ENCODE results near the gene DSCAM.
"Not testable (repeated sequence)": the region's sequence is repeated elsewhere in the genome, so short reads cannot be mapped to it uniquely, and the experiment has no call there.

Gene DSCAM

GRCh38 chr21:40466893-40467483, 380.0 kb downstream of the DSCAM start:
- H3K27me3 Mint-ChIP-seq, result peaks cover 4% of the 10 kb centered on the region
- H3K4me1 Mint-ChIP-seq (ENCODE audit: low read depth), result no peaks in the 10 kb centered on the region
- no peaks in the 10 kb centered on the region for H3K9me3 Mint-ChIP-seq
- no peak overlapping the region for H3K27ac Mint-ChIP-seq
- H3K4me3 Mint-ChIP-seq, result no peak overlapping the region
- H3K36me3 Mint-ChIP-seq (ENCODE audit: low read depth), result no peaks in the 10 kb centered on the region

GRCh38 chr21:40465382-40465781, 381.6 kb downstream of the DSCAM start:
- Mint-ChIP-seq H3K27me3 (peaks cover 4% of the 10 kb centered on the region), H3K27ac (no peak overlapping the region), H3K36me3 (ENCODE audit: low read depth) (no peaks in the 10 kb centered on the region), H3K9me3 (no peaks in the 10 kb centered on the region), H3K4me3 (no peak overlapping the region), H3K4me1 (ENCODE audit: low read depth) (no peaks in the 10 kb centered on the region)

- Mint-ChIP-seq H3K27ac (no peak overlapping the region), H3K4me3 (no peak overlapping the region), H3K36me3 (ENCODE audit: low read depth) (no peaks in the 10 kb centered on the region), H3K27me3 (peaks cover 2% of the 10 kb centered on the region), H3K9me3 (no peaks in the 10 kb centered on the region), H3K4me1 (ENCODE audit: low read depth) (no peaks in the 10 kb centered on the region)
These were observed 383.8 kb downstream of the DSCAM start for GRCh38 chr21:40463176-40463575.

DNA sequence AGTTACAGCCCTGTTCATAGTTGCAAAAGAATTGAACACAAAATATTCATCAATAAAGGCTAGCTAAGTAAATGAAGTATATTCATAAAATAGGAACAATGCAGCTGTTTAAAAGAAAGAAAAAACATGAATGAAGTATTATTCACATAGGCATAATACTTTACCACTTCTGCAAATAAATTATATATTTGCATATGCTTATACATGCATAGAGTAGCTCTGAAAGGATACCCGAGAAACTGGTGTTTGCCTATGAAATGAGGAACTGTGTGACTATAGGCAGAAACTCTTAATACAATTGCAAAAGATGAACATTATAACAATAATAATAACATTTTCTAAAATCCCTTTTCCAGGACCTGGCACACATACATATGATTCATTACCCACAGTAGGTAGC, 385.9 kb downstream of the DSCAM start:
- H3K9me3 Mint-ChIP-seq, result no peaks in the 10 kb centered on the region

GRCh38 chr21:40457741-40458140, 389.2 kb downstream of the DSCAM start:
- H3K9me3 Mint-ChIP-seq, result no peaks in the 10 kb centered on the region
- no peaks in the 10 kb centered on the region for H3K27me3 Mint-ChIP-seq
- no peak overlapping the region for H3K27ac Mint-ChIP-seq
- H3K4me1 Mint-ChIP-seq (ENCODE audit: low read depth), result no peaks in the 10 kb centered on the region
- H3K36me3 Mint-ChIP-seq (ENCODE audit: low read depth), result no peaks in the 10 kb centered on the region
- H3K4me3 Mint-ChIP-seq, result no peak overlapping the region

More for the DNA sequence above, 385.9 kb downstream of the DSCAM start:
- H3K4me1 Mint-ChIP-seq (ENCODE audit: low read depth), result no peaks in the 10 kb centered on the region
- no peaks in the 10 kb centered on the region for H3K36me3 Mint-ChIP-seq (ENCODE audit: low read depth)
- H3K27me3 Mint-ChIP-seq, result no peaks in the 10 kb centered on the region
- H3K27ac Mint-ChIP-seq, result no peak overlapping the region
- H3K4me3 Mint-ChIP-seq, result no peak overlapping the region

GRCh38 chr21:40454057-40454456, 392.9 kb downstream of the DSCAM start:
- Mint-ChIP-seq H3K4me3 (no peak overlapping the region), H3K4me1 (ENCODE audit: low read depth) (no peaks in the 10 kb centered on the region), H3K9me3 (no peaks in the 10 kb centered on the region), H3K27ac (no peak overlapping the region), H3K27me3 (no peaks in the 10 kb centered on the region), H3K36me3 (ENCODE audit: low read depth) (no peaks in the 10 kb centered on the region)

DNA sequence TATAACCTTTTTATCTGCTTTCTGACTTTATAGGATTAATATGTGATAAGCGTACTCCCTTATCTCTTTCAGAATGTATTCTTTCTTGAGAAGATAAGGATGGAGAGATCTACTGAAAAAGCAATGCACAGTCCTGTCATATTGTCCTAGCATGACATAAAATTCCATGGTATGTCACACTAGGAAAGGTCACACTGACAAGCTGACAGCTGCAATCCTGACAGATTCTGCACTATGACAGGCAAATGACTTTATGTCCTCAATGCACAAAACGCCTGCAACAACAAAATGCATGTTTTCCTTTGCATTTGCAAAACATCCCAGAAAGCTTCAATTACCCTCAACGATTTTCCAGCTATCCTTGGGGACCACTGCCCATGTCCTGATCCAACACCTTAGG, 393.8 kb downstream of the DSCAM start:
- no peaks in the 10 kb centered on the region for H3K9me3 Mint-ChIP-seq
- no peaks in the 10 kb centered on the region for H3K36me3 Mint-ChIP-seq (ENCODE audit: low read depth)
- no peak overlapping the region for H3K27ac Mint-ChIP-seq
- no peaks in the 10 kb centered on the region for H3K4me1 Mint-ChIP-seq (ENCODE audit: low read depth)
- no peak overlapping the region for H3K4me3 Mint-ChIP-seq
- H3K27me3 Mint-ChIP-seq, result no peaks in the 10 kb centered on the region

GRCh38 chr21:40452548-40452947, 394.4 kb downstream of the DSCAM start:
- Mint-ChIP-seq H3K27me3 (no peaks in the 10 kb centered on the region), H3K4me1 (ENCODE audit: low read depth) (no peaks in the 10 kb centered on the region), H3K4me3 (no peak overlapping the region), H3K36me3 (ENCODE audit: low read depth) (no peaks in the 10 kb centered on the region), H3K9me3 (no peaks in the 10 kb centered on the region), H3K27ac (no peak overlapping the region)

- H3K27ac Mint-ChIP-seq, result no peak overlapping the region
- H3K27me3 Mint-ChIP-seq, result no peaks in the 10 kb centered on the region
- no peaks in the 10 kb centered on the region for H3K36me3 Mint-ChIP-seq (ENCODE audit: low read depth)
- no peak overlapping the region for H3K4me3 Mint-ChIP-seq
- H3K9me3 Mint-ChIP-seq, result peaks cover 7% of the 10 kb centered on the region
- H3K4me1 Mint-ChIP-seq (ENCODE audit: low read depth), result no peaks in the 10 kb centered on the region
These were observed 399.9 kb downstream of the DSCAM start for GRCh38 chr21:40447016-40447415.

- no peak overlapping the region for H3K27ac Mint-ChIP-seq
- no peaks in the 10 kb centered on the region for H3K4me1 Mint-ChIP-seq (ENCODE audit: low read depth)
- no peak overlapping the region for H3K4me3 Mint-ChIP-seq
- no peaks in the 10 kb centered on the region for H3K36me3 Mint-ChIP-seq (ENCODE audit: low read depth)
- no peaks in the 10 kb centered on the region for H3K27me3 Mint-ChIP-seq
- H3K9me3 Mint-ChIP-seq, result peaks cover 7% of the 10 kb centered on the region
These were observed 401.5 kb downstream of the DSCAM start for GRCh38 chr21:40445349-40445921.

- not testable (repeated sequence) for H3K4me1 Mint-ChIP-seq (ENCODE audit: low read depth); H3K36me3 Mint-ChIP-seq (ENCODE audit: low read depth); H3K4me3 Mint-ChIP-seq; H3K27me3 Mint-ChIP-seq; H3K9me3 Mint-ChIP-seq; H3K27ac Mint-ChIP-seq
These were observed 407.4 kb downstream of the DSCAM start for GRCh38 chr21:40439581-40439980.

DNA sequence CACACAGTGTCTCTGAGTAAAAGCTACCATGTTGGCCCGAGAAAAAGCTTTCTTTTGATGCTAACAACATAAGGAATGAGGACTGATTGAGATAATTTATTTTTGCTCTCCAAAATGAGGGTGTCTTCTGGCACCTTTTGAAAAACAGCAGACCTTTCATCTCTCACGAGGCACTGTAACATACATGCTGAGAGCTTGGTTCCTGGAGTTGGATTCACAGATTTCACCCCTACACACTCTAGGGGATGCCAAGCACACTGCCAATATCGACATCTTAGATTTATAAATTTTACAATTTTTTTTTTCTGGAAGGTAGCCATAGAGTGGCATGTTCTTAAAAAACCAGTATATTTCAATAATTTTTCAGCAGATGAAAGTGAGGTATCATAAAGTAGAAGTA, 408.3 kb downstream of the DSCAM start:
- H3K27me3 Mint-ChIP-seq, result no peaks in the 10 kb centered on the region
- H3K4me1 Mint-ChIP-seq (ENCODE audit: low read depth), result no peaks in the 10 kb centered on the region
- H3K36me3 Mint-ChIP-seq (ENCODE audit: low read depth), result no peaks in the 10 kb centered on the region
- H3K9me3 Mint-ChIP-seq, result peaks cover 4% of the 10 kb centered on the region
- no peak overlapping the region for H3K4me3 Mint-ChIP-seq
- no peak overlapping the region for H3K27ac Mint-ChIP-seq

DNA sequence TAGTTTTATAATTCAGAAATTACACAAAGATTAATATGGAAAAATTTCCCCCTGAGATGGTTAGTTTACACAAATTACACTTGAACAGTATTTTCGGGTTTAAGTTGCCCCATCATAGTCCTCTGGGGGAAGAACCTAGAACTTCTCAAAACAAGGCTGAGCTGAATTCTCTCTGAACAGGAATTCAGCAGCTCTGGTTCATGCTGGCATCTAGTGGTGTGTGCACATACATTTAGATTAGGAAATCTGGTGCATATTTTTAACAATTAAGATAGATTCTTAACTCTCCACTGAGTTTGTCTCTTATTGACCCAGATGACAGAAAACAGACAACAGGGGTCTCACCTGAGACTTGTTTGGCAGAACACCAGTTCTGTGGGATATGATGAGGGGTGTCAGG, 410.7 kb downstream of the DSCAM start:
- peaks cover 4% of the 10 kb centered on the region for H3K9me3 Mint-ChIP-seq
- H3K4me1 Mint-ChIP-seq (ENCODE audit: low read depth), result no peaks in the 10 kb centered on the region
- H3K4me3 Mint-ChIP-seq, result no peak overlapping the region
- H3K27ac Mint-ChIP-seq, result no peak overlapping the region
- no peaks in the 10 kb centered on the region for H3K36me3 Mint-ChIP-seq (ENCODE audit: low read depth)
- H3K27me3 Mint-ChIP-seq, result no peaks in the 10 kb centered on the region

- no peaks in the 10 kb centered on the region for H3K27me3 Mint-ChIP-seq
- no peak overlapping the region for H3K4me3 Mint-ChIP-seq
- H3K36me3 Mint-ChIP-seq (ENCODE audit: low read depth), result no peaks in the 10 kb centered on the region
- no peak overlapping the region for H3K27ac Mint-ChIP-seq
- H3K9me3 Mint-ChIP-seq, result peaks cover 4% of the 10 kb centered on the region
- no peaks in the 10 kb centered on the region for H3K4me1 Mint-ChIP-seq (ENCODE audit: low read depth)
These were observed 413.4 kb downstream of the DSCAM start for GRCh38 chr21:40433538-40433937.

DNA sequence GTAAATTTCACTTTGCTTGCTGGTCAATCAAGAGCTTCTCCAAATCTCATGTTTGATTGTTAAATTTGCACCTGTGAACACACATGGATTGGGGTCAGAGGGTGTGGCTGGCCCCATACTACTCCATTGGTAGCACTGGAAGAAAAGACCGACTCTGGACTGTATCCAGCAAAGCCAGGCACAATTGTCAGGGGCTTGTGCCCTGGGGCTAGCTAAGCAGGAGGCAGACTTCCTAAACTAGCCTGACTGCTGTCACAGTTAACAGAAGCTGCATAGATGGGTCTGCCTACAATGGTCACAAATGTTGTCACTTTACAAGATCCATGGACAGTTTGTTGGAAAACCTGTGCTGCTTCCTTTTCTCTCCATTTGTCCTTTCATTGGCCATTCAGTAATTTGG, 421.0 kb downstream of the DSCAM start:
- Mint-ChIP-seq H3K27ac (no peak overlapping the region), H3K4me3 (no peak overlapping the region), H3K27me3 (no peaks in the 10 kb centered on the region), H3K4me1 (ENCODE audit: low read depth) (no peaks in the 10 kb centered on the region), H3K9me3 (no peaks in the 10 kb centered on the region), H3K36me3 (ENCODE audit: low read depth) (no peaks in the 10 kb centered on the region)

- peaks cover 11% of the 10 kb centered on the region for H3K9me3 Mint-ChIP-seq
- no peak overlapping the region for H3K4me3 Mint-ChIP-seq
- H3K27me3 Mint-ChIP-seq, result no peaks in the 10 kb centered on the region
- no peak overlapping the region for H3K27ac Mint-ChIP-seq
- no peaks in the 10 kb centered on the region for H3K4me1 Mint-ChIP-seq (ENCODE audit: low read depth)
- H3K36me3 Mint-ChIP-seq (ENCODE audit: low read depth), result no peaks in the 10 kb centered on the region
These were observed 423.9 kb downstream of the DSCAM start for GRCh38 chr21:40422896-40423635.

Data from stimulated activated naive CD8-positive, alpha-beta T cell treated with anti-CD3 and anti-CD28 coated beads, Interleukin-15, Interleukin-2, amounts not matched to agents 100 ng/mL and 50 ng/mL, for 24 hours (primary cell).